Activated CD8-positive, alpha-beta T cell treated with anti-CD3 and anti-CD28 coated beads for 36 hours (primary cell): ENCODE data around the gene RASD1. TPM values are rescaled to one million over a fixed set of nuclear protein-coding genes. Genes with fewer than 3 reads are reported as not detected.

ENCODE experiments used
- ATAC-seq: fragments of 200-7000 bp; cut with Tn5 transposase; one replicate; pipeline ENCODE4 v1.10.0; 2021; ENCODE audit warnings: mild to moderate bottlenecking, moderate library complexity
- CTCF ChIA-PET: fragments of 350-600 bp; sonication (Branson Sonifier 250); formaldehyde crosslinking; loops from one replicate; lab custom pipeline; 2021; ENCODE audit warnings: antibody characterized with exemption; lab: Charles Lee
- POLR2A ChIA-PET: fragments of 350-600 bp; sonication (Branson Sonifier 250); formaldehyde crosslinking; loops from one replicate; lab custom pipeline; 2021; ENCODE audit warnings: antibody characterized with exemption; lab: Charles Lee
- DNase-seq: peaks from one replicate; pipeline ENCODE4 v3.0.0-alpha.2; 2020
- H3K27ac Mint-ChIP-seq: one replicate; pipeline ENCODE4 v1.8.0; 2021; ENCODE audit warnings: mild to moderate bottlenecking, mixed read lengths
- H3K27me3 Mint-ChIP-seq: one replicate; pipeline ENCODE4 v1.8.0; 2021; ENCODE audit warnings: mixed read lengths
- H3K36me3 Mint-ChIP-seq: one replicate; pipeline ENCODE4 v1.8.0; 2021; ENCODE audit warnings: low read depth, mixed read lengths
- H3K4me1 Mint-ChIP-seq: one replicate; pipeline ENCODE4 v1.8.0; 2021; ENCODE audit warnings: low read depth, mixed read lengths
- H3K4me3 Mint-ChIP-seq: one replicate; pipeline ENCODE4 v1.8.0; 2021; ENCODE audit warnings: mild to moderate bottlenecking, moderate library complexity, mixed read lengths
- H3K9me3 Mint-ChIP-seq: one replicate; pipeline ENCODE4 v1.8.0; 2021; ENCODE audit warnings: mixed read lengths
- CTCF ChIP-seq: fragments of 200-600 bp; IDR thresholded peaks from one replicate; pipeline ENCODE4 v1.8.0; 2022; ENCODE audit warnings: antibody characterized with exemption, mild to moderate bottlenecking
- intact Hi-C: fragments of 100-400 bp; cut with micrococcal nuclease; formaldehyde crosslinking; loops from one replicate; pipeline ENCODE4 v1.10.0; 2022
- total RNA-seq, 2 experiments: library from RNA; stranded (reverse); gene quantifications; one replicate each; pipeline ENCODE4 v1.2.3, GENCODE V29; 2021

The RASD1 gene
- total RNA-seq, 2 experiments from 2014 or later, result 0.54 to 0.74 TPM

- Mint-ChIP-seq H3K4me1 (peaks cover 14% of the 10 kb centered on the region), H3K27ac (no peak overlapping the region), H3K36me3 (no peaks in the 10 kb centered on the region), H3K27me3 (no peaks in the 10 kb centered on the region), H3K4me3 (no peak overlapping the region), H3K9me3 (no peaks in the 10 kb centered on the region)
- TF ChIP-seq CTCF, result no peak
- no peak for DNase-seq
- ATAC-seq, result no peak
- ChIA-PET CTCF (interaction anchor here (0.8 kb wide), 2 partner anchors 12 to 154 kb away, joined by 3 to 4 read pairs; no protein-coding TSS in a partner anchor), POLR2A (no interaction called here)
- intact Hi-C loops, result no loop called here
Observed at GRCh38 chr17:17508646-17509591, 12.7 kb upstream of the RASD1 start.

- ATAC-seq (no peak), DNase-seq (no peak)
- Mint-ChIP-seq H3K9me3 (no peaks in the 10 kb centered on the region), H3K27me3 (no peaks in the 10 kb centered on the region), H3K27ac (no peak overlapping the region), H3K4me3 (no peak overlapping the region), H3K4me1 (peaks cover 14% of the 10 kb centered on the region), H3K36me3 (no peaks in the 10 kb centered on the region)
- ChIA-PET CTCF (no interaction called here), POLR2A (interaction anchor here (0.7 kb wide), 1 partner anchor 28 kb away, joined by 3 read pairs; no protein-coding TSS in a partner anchor)
- TF ChIP-seq CTCF, result no peak
- intact Hi-C loops, result no loop called here
Observed at GRCh38 chr17:17508019-17508535, 11.9 kb upstream of the RASD1 start.

GRCh38 chr17:17507465-17508011 lies 11.3 kb upstream of the RASD1 start:
- Mint-ChIP-seq H3K27me3 (no peaks in the 10 kb centered on the region), H3K4me1 (peaks cover 14% of the 10 kb centered on the region), H3K36me3 (no peaks in the 10 kb centered on the region), H3K9me3 (no peaks in the 10 kb centered on the region), H3K4me3 (no peak overlapping the region), H3K27ac (no peak overlapping the region)
- ATAC-seq (no peak), DNase-seq (no peak)
- no peak for TF ChIP-seq CTCF
- intact Hi-C loops, result no loop called here
- ChIA-PET POLR2A (interaction anchor here (0.7 kb wide), 1 partner anchor 29 kb away, joined by 3 read pairs; no protein-coding TSS in a partner anchor), CTCF (interaction anchor here (1.1 kb wide), 1 partner anchor 10 kb away, joined by 4 read pairs; no protein-coding TSS in a partner anchor)

- no peak overlapping the region for H3K4me3 Mint-ChIP-seq
- TF ChIP-seq CTCF, result no peak
Observed at GRCh38 chr17:17506893-17507464, 10.8 kb upstream of the RASD1 start.

More at GRCh38 chr17:17506893-17507464, 10.8 kb upstream of the RASD1 start:
- POLR2A ChIA-PET, result interaction anchor here (1.0 kb wide), 1 partner anchor 10 kb away, joined by 3 read pairs; no protein-coding TSS in a partner anchor
- no peak for DNase-seq
- Mint-ChIP-seq H3K27ac (no peak overlapping the region), H3K27me3 (no peaks in the 10 kb centered on the region), H3K9me3 (no peaks in the 10 kb centered on the region), H3K36me3 (no peaks in the 10 kb centered on the region), H3K4me1 (peaks cover 14% of the 10 kb centered on the region)
- ATAC-seq, result no peak
- intact Hi-C loops, result no loop called here
- CTCF ChIA-PET, result interaction anchor here (1.1 kb wide), 1 partner anchor 10 kb away, joined by 4 read pairs; no protein-coding TSS in a partner anchor
